Measurements from ENCODE around the gene NUP210.

NUP210 gene

DNA sequence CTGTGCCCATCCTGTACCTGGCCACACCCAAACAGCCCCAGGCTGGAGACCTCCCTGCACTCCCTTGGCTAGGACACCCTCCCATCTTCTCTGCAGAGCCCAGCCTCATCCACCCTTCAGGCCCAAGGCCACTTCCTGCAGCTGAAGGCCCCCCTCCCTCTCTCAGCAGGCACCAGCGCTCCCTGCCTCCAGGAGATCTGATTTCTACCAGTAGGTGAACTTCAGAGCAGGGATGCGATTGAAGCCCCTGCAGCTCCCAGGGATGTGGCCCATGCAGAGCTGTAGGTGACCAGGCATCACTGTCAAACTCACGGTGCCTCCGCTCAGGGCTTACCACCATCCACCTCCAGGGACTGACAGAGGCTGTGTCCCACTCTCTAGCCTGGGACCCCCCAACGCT, 96.3 kb downstream of the NUP210 start:
- no peak for DNase-seq (ENCODE audit: low read depth in 2 of 2)

DNA sequence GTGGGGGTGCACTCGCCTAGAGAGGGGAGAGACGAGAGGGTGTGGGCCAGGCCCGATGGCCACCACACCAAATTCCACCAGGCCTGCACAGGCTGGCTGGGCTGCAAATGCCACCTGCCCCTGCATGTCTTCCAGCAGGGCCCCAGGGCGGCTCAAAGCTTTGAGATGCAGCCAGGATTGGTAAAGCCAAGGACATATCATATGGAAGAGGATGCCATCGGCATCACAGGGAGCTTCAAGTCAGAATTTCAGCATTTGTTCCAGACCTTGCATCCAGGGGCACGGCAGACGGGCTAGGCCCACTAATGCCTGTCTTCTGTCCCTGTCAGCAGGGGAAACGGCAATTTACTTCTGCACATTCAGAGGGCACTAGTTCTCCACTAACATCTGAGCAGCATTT, 97.8 kb downstream of the NUP210 start:
- DNase-seq (ENCODE audit: low read depth in 2 of 2) = no peak

DNA sequence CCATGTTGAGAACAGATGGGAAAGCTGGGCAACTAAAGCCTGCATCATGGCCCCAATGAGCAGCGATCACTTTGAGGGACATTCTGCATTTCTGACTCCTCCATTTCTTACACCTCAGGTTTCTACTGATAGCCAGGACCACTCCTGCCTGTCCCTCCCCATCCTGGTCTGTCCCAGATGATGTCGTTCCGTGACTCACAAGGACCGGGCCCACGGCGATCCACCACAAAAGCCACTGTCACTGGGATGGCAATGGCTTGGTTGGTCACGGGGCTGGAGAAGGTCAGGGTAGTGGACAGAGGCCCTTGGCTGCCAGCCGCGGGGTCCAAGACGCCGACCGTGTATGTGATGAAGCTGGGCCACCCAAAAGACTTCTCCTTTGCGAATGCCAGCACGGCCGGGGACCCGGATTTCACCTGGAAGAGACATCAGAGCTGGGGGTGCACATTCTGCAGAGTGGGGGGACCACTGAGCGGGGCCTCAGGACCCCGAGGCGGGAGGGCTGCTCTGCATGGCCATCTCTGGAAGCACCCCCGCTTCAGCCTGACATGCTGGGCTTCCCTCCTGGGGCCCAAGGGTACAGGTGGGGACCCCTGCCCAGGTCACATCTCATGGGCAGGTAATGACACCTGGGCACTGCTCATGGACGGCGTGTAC, 100.4 kb downstream of the NUP210 start:
- no peak for DNase-seq (ENCODE audit: low read depth in 2 of 2)

DNA sequence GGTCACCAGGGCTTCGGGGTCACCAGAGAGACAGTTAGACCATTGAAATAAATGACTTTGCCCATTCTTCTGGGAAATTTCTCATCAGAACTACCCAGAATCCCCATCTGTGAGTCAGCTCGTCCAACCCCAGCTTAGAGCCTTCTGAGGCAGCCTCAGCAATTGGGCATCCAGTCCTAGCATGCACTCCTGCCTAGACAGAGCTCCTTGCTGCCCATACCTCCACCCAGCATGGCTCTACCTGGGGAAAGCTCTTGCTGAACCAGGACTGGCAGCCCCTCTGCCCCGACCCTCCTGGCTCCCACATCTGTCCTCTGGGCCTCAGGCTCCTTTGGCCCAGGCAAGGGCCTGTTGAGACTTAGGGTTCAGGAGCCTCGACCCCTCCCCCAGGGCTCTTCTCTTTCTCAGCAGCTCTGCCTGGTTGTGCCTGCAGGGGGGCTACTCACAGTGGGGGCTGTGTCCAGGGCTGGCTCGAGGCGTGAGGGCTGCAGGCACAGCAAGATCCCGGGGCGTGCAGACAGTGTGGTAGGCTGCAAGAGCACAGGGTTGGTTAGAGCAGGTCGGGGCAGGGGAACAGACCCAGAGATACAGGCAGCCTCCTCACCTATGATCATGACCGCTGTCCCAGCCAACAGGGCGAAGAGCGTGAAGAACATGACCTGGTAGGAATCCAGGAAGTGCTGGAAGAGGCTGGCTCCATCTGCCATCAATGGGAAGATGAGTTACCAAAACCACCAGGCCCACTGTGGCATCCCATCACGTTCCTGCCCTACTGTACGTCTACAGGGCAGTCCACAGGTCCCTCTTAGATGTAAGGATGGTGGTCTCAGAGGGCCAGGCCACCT, 101.3 kb downstream of the NUP210 start:
- DNase-seq (ENCODE audit: low read depth in 2 of 2) = no peak

DNA sequence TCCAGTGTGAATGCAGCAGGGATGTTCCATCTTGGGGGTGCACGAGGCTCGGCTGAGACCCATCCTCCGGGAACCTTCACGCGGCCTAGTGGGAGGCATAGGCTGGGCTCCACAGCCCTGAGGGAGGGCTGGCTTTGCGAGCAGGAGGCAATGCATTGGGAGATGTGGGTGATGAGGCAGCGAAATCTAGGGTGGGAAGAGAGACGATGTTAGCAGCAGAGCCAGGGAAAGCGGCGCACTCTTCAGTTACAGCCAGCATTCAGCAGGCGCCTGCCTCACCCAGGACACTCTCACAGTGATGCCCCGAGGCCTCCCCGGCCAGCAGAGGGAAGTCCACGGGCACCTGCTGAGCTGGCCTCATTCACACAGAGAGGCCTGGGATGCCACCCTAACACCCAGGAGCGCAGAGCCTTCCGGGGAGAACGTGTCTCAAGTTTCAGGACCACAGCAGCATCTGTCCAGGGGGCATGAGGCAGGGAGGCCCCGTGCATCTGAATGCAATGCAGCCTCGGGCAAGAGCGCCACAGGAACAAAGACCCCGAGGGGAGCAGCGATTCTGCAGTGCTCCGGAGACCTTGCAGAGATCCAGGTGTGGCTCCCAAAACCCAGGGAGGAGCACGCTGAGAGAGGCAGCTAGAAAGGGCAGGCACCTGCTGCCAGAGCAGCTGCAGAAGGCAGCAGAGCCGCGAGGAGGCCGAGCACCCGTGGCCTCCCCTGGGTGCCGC, 102.4 kb downstream of the NUP210 start:
- DNase-seq (ENCODE audit: low read depth in 2 of 2) = no peak

DNA sequence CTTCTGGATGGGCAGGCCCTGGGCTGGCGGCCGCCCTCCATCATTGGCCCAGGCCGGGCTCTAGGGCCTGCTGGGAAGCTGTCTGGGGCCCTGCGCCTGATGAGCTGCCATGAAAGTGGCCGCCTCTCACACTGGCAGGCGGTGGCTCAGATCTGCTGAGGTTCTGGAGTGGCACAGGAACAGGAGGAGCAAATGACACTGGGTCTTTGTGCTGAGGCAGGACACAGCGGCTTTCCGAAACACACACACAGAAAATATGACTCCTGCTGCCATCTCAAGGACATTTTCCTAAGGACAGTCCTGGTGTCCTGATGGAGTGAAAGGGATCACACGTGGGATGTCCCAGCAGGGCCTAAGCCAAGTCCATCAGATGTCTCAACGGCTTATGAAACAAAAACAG, 103.5 kb downstream of the NUP210 start:
- DNase-seq (ENCODE audit: low read depth in 2 of 2) = no peak

DNA sequence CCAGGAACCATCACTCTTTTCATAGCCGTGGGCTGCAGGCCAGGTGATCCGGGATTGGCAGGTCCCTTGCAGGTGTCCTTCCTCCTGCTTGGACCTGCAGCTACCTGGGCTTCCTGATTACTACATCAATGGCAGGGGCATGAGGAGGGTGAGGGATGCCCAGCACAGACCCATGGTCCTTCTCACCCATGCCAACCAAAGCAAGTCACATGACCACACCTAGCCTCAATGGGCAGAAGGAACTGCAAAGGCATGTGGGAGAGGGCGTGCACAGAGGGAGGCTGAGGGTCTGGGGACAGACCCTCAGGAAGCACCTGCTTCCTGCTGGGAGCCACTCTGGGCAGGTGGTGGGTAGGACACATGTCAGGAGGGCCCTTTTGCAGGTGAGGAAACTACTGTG, 105.2 kb downstream of the NUP210 start:
- no peak for DNase-seq (ENCODE audit: low read depth in 2 of 2)

DNA sequence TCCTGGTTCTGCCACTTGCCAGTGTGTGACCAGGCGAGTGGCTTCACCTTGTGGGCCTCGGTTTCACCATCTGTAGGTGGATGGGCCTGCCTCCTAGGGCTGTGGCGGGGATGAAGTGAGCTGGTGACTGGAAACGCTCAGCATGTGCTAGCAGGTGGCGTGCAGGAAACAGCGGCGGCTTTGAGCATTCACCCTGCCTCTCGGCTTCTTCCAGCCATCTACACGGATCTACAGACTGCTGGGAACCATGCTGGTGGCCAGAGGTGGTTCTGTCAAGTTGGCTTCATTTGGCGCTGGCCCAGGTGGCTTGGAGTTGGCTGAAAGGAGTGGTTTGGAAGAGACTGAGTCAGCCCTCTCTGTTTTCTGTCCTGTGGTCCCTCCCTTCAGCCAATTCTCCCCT, 106.3 kb downstream of the NUP210 start:
- no peak for DNase-seq (ENCODE audit: low read depth in 2 of 2)

DNA sequence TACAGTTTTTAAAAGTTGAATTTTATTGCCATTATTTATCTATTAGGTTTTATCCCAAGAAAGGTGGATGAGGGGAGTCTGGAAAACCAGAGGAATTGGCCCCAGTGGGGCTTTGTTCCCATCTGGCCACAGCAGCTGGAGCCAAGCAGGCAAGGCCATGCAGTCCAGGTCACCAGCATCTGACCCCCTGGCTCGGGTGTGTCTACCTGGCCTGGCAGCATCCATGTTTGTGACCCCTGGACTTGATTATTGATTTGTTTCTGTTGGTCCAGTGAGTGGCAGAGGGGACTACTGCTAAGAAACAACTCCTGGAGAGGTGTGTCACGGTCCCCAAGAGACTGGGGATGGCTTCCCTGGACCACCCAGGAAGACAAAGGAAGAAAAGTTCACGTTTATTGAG, 111.1 kb downstream of the NUP210 start:
- no peak for DNase-seq (ENCODE audit: low read depth in 2 of 2)

DNA sequence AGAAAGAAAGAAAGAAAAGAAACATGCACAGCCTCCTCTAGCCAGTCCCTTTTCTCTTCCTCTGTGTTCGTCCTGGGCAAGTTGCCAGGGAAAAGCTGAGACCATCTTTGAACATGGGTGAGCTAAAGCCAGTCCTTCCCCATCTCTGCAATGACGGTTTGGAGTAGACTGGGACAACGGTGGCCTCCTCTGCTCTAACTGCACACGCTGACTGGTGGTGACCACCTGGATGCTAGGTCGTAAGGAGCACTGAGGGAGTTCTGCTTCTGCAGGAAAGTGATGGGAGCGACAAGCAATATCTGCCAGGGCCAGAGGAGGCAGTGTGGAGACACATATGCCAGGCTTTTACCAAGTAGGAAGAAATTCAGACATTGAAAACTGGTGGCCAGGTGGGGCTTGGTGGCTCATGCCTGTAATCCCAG, 111.7 kb downstream of the NUP210 start:
- DNase-seq (ENCODE audit: low read depth in 2 of 2) = no peak

DNA sequence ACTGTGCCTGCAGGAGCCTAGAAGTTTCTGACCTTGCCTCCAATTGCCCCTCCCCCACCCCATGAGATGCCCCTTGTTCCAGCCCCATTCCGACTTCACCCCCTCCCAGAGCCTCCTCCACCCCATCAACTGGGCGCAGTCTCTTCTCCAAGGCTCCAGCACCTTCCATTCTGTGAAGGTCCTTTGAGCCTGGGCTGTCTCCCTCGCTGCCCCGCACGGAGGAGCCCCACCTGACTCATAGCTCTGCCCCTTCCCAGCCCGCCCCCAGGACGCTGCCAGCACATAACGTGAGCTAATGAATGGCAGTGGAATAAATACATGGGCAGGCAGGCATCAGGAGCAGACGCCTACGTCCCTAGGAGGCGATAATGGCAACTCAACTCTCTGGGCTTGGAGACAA, 113.1 kb downstream of the NUP210 start:
- DNase-seq (ENCODE audit: low read depth in 2 of 2) = no peak

DNA sequence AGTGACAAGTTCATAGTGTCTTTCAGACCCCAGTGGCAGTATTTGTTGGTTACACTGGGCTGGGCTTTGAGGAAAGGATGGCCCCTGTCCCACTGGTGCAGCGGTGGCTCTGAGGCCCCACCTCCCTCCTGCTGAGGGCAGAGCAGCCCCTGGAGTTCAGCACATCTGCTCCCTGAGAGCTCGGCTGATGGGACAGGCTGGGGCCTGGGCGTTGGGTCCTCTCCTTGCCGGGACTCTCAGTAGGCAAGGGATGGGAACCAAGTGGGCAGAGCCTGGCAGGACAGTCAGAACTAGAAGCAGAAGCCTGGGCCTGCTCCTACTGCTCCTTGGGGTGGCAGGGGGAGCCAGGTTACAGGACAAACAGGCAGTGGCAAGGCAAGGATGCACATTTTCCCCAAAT, 114.5 kb downstream of the NUP210 start:
- DNase-seq (ENCODE audit: low read depth in 2 of 2) = no peak

DNA sequence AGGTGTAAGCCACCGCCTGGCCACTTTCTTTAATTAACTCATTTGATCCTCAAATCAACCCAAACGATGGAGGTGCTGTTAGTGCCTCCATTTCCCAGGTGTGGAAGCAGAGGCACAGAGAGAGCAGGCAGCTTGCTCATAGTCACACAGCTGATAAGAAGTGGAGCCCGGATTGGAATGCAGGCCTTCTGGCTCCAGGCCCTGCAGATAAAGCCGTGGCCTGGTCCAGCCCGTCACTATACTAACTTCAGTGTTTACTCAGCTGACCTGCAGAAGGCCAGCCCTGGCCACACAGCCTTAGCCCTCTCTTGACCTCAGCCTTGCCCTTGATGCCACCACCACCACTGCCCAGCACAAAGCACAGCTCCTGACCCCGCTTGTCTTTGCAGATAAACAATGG, 116.7 kb downstream of the NUP210 start:
- DNase-seq (ENCODE audit: low read depth in 2 of 2) = no peak

DNA sequence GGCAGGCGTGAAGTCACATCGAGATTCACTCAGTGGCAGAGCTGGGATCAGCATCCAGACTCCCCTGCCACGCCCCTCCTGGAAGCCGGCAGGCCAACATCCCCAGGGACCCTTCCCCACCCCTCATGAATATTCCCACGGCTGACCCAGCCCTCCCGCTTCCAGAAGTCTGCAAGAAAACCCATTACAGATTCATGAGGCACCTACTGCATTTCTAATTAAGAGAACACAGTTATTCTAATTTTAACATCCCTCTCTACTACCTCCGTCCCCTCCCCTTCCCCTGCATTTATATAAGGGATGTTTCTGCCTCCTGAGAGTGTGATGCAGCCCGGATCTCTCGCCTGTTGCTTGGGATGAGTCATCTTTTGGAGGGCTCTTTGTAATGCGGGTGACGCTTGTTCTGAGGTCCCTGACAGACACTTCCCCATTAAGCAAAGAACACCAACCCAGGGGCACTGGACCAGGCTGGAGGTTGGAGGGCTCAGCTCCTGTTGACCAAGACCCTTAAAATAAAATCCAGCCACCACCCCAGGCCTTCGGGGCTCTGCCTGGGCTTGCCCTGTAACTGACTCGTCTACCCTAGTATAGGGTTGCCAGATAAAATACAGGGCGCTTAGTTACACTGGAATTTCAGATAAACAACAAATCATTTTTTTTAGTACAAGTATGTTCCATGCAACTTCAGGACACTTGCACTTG, 118.7 kb downstream of the NUP210 start:
- peak in 1 of 2 experiments; percentile 6 for DNase-seq (ENCODE audit: low read depth in 2 of 2)

DNA sequence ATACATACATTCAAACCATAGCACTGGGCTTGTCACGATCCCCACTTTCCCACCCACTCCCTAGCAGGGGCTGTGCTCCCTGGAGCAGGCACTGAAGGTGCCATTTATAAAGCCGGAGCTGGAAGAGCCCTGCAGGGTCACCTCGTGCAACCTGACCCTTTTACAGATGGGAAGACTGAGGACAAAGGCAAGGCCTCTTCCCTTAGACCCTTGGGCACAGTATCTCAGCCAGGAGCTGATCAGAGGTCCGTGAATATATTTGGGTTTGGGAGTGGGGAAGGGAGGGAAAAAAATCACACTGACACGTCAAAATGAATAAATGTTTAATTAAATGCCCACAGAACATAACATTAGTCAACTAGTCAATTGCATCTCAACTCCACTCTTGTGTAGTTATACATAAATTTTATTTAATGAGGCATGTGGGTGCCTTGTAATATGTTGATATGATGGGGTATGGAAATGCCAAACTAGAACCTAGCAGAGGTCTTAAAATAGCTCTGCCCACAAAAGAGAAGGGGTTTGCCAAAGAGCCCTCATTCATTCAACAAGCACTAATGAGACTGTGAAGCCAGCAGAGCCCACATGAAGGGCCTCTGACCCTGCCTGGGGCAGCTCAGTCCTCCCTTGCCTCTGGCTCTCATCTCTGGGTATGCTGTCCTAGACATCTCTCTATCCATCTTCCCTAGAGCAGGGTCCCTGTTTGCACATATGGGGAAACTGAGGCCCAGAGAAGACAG, 119.4 kb downstream of the NUP210 start:
- DNase-seq (ENCODE audit: low read depth in 2 of 2) = no peak

DNA sequence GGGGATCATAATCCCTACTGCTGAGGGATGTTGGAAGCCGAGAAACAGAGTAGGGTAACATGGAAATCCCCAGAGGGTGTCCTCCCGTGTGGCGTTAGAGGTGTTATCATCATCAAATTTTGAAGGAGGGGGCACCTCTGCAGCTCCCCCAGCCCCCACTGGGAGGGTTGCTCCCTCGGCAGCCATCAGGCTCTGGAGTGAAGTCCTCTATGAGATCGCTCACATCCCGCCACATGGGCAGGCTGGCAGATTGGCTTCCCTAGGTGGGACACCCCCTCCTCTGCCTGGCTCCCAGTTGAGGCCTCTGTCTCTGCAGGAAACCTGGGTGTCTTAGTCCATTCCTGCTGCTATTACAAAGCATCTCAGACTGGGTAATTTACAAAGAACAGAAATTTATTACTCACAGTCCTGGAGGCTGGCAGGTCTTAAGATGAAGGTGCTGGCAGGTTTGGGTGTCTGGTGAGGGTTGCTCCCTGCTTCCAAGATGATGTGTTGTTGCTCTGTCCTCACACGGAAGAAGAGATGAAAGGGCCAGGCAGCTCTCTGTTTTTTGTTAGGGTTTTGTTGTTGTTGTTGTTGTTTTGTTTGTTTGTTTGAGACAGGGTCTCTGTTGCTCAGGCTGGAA, 120.5 kb downstream of the NUP210 start:
- no peak for DNase-seq (ENCODE audit: low read depth in 2 of 2)

DNA sequence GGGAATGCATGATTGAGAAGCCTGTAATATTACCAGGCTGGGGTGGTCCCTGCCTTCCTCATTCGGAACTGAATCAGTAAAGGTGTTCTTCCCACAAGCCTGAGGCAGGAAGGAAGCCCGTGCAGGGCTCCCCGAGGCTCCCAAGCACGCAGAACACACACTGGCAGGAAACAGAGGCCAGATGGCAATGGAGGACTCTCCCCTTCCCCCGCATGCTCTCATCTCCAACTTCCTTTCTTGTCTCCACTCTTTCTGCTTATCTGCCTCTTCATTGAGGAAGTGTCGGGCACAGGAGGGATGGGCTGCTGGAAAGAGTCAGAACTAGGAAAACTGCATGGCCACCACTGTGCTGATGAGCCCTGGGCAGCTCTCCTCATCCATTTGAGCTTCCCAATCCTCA, 123.5 kb downstream of the NUP210 start:
- no peak for DNase-seq (ENCODE audit: low read depth in 2 of 2)

DNA sequence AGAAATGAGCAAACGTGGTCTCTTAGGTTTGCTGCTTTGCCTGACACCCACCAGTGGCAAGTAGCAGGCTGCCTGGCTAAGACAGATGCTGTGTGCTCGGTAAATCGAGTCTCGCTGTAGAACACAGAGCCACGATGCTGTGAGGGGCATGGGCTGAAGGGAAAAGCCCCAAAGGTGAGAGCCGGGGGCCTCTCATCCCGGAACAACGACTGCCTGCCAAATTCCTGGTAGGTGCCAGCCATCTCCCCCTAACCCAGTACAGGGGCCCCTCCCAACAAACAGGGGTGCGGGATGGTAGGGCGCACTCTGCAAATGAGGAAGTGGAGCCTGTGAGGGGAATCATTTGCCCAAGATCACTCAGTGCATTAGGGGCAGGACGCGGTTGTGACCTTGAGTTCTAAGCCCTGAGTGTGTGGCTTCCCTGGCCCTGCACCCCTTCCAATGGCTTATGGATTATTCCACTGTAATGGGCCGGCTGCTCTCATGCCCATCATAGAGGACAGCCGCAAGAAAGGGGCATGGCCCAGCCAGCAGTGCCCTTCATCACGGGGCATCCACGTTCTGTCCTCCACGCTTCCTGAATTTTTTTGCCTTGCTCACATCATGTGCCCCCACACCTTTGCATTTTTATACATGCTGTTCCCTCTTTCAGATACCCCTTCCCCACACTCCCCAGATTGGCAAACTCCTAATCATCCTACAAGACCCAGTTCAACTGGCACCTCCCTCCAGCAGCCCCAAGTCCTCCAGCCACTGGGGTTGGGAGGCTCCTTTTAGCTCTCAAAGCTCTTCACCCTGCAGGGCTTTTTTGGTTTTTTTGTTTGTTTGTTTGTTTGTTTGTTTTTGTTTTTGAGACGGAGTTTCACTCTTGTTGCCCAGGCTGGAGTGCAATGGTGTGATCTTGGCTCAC, 125.4 kb downstream of the NUP210 start:
- DNase-seq (ENCODE audit: low read depth in 2 of 2) = no peak

DNA sequence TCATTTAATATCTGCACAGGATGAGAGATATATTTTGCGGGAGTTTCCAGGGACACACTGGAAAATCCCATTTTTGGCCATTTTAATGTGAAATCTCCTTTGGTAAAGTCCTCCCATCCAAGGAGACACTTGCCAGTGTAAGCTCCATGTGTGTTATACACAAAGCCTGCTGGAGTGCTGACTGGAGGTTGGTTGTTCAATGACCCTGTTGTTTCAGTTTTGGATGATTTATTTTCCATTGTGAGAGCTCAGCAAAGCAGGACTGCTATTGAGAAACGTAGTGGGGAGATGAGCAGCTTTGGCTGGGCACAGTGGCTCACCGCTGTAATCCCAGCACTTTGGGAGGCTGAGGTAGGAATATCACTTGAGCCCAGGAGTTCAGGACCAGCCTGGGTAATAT, 127.7 kb downstream of the NUP210 start:
- DNase-seq (ENCODE audit: low read depth in 2 of 2) = no peak

DNA sequence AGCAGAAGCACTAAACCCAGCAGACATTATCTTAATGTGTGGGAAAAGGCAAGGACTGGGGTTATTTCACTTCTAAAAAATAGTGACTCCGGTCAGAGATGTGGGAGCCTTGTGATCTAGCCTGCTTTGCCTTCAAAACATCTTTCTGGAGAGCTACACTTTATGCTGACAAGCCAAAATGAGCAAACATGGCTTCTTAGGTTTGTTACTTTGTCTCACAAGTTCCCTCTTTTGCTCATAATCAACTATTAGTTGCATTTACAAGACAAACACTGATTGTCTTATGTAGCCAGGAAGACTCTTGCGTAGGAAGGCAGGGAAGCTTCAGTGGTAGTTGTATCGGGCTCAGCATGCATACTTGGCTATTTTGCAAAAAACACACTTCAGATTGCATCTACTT, 129.2 kb downstream of the NUP210 start:
- no peak for DNase-seq (ENCODE audit: low read depth in 2 of 2)
